Endometrium (tissue), 2 donors: Measurements from ENCODE around the gene ARHGAP30.
"Not testable (repeated sequence)": the region's sequence is repeated elsewhere in the genome, so short reads cannot be mapped to it uniquely, and the experiment has no call there.

Experiments
- FAIRE-seq: peaks from 2 replicates; lab custom pipeline; 2012; peaks lifted over from hg19 to GRCh38; lab: Jason Lieb, UNC
- donor health status: control.
- donor health status: control.

The ARHGAP30 gene

GRCh38 chr1:161039154-161039545, 30.5 kb downstream of the ARHGAP30 start:
- no peak for FAIRE-seq

GRCh38 chr1:161038523-161039153, 31.1 kb downstream of the ARHGAP30 start, which contains the start of gene TSTD1:
Gene TSTD1, minus strand, starts transcription at chr1:161038964. Its CDS starts 75 bp downstream, at chr1:161038889.
- FAIRE-seq = no peak

DNA sequence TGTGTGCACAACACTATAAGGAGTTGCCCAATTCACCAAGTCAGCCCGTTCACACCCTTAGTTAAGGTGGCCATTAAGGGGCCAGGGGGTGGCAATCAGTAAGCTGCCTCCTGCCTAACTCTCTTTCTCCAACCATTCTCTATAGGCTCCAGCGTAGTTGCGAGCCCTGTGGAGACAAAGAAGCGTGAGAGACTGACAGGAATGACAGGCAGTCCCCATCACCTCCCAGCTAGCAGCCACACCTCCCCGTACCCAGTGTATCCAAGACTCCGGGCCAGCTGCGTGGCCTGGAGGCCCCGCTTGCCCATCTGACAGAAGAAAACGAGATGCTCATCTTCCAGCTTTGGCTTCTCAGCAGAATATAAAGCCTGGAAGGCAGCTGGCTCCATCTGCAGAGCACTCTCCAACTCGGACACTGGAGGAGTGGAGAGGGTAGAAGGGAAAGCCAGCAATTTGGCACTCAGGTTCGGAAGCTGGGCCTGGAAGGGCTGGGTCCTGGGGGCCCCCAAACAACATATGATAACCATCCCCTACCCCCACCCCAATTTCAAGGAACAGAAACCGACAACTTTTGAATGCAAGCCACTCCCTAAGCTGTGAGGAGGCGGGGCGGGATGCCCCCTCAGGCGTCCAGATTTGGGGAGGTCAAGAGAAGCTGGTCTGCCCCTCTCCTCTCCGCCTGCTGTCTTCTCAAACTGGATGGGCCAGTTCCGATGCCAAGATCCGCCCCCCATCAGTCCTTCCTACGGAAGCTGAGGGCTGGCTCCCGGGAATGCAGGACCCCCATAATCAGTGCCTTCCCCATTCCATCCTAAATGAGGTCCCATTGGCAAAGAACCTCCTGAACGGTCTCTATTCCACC, 31.8 kb downstream of the ARHGAP30 start:
- FAIRE-seq = no peak

DNA sequence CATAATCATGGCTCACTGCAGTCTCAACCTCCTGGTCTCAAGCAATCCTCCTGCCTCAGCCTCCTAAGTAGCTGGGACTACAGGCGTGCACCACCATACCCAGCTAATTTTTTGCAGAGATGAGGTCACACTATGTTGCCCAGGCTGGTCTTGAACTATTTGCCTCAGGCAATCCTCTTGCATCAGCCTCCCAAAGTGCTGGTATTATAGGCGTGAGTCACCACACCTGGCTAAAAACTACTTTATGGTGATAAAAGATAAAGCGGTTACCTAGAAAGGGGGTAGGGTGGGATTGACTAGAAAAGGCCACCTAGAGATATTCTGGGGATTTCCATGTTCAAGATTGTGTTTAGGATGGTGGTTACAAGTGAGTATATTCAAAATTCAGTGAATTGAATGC, 35.9 kb downstream of the ARHGAP30 start:
- no peak for FAIRE-seq

GRCh38 chr1:161032409-161032808, 37.3 kb downstream of the ARHGAP30 start:
- no peak for FAIRE-seq

GRCh38 chr1:161031874-161032273, 37.8 kb downstream of the ARHGAP30 start:
- FAIRE-seq = no peak

- FAIRE-seq = not testable (repeated sequence)
These were observed 40.2 kb downstream of the ARHGAP30 start for GRCh38 chr1:161029466-161029865.

GRCh38 chr1:161026954-161027353, 42.7 kb downstream of the ARHGAP30 start:
- FAIRE-seq = not testable (repeated sequence)

- FAIRE-seq = not testable (repeated sequence)
These were observed 47.3 kb downstream of the ARHGAP30 start for GRCh38 chr1:161022432-161022831.

- FAIRE-seq = no peak
These were observed 47.7 kb downstream of the ARHGAP30 start for GRCh38 chr1:161021970-161022353.

DNA sequence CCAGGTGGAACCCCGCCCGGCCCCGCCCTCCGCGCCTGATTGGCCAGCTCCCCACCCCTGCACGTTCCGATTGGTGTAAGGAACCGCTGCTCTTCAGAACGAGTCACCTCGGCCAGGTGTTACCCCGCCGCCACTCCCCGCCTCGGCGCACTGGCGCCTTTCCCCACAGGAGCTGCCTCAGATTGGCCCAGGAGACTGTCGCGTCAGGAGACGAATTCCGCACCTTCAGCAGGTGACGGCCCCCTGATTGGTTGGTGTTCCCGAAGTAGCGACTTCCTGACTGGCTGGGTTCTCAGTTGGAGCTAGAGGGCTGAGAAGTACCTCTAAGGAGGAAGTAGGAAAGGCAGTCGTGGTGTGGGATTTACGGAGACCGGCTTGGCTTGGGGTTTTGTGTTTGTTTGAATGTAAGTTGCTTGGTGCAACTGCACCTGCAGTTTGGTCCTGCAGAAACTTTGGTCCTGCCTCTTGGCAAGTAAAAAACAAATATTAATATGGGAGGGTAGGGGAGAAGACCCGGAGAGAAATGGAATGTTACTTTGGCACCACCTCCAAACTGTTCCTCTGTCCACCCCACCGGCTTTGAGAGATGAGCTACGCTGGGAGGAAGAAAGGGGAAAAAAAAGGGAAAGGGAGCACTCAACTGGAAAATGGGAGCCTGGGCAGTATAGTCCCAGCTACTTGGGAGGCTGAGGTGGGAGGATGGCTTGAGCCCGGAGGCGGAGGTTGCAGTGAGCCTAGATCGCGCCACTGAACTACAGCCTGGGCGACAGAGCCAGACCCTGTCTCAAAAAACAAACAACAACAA, 48.3 kb downstream of the ARHGAP30 start:
- no peak for FAIRE-seq

GRCh38 chr1:161020509-161021164, 49.1 kb downstream of the ARHGAP30 start, which contains the start of gene F11R:
Gene F11R, minus strand, starts transcription at chr1:161021152. Its CDS starts 79 bp downstream, at chr1:161021073.
- no peak for FAIRE-seq

- FAIRE-seq = no peak
These were observed 49.8 kb downstream of the ARHGAP30 start for GRCh38 chr1:161019751-161020495.

- FAIRE-seq = not testable (repeated sequence)
These were observed 50.5 kb downstream of the ARHGAP30 start for GRCh38 chr1:161019111-161019660.

- no peak for FAIRE-seq
These were observed 51.1 kb downstream of the ARHGAP30 start for GRCh38 chr1:161018631-161018930.

DNA sequence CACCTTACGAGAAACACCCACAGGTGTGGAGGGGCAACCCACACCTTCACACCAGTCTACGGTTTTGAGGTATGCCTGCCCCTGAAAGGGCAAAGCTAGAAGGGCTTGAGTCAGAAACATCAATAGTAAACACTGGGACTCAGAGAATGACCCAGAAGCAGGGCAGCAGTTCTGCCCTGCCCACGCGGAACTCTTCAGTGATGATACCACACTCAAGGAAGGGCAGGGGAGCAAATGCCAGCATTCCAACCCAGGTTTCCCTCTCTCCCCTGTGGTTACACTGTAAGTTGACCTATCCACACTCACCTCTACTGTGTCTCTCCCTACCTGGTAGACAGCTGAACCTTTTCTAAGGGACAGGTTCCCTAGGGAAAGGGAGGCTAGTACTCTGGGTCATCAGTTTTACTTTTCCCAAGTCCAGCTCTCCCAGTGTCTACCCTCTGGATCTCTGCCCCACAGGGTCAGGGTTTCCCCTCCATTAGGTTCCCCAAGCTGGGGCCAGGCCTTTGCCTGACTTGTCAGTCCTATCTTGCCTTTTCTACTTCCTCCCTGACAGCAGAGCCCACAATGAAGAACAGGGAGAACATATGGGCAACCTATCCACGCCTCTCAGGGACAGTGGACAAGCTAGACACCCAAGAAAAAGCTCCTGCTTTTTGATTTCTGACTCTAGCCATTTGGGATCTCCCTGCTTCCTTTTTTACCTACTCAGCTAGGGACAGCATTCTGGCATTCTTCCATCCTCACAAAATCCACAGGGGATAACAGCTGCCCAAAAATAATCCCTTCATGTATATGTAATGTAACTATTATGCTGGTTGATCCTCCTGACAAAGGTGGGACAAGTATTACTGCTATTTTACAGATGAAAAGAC, 51.7 kb downstream of the ARHGAP30 start:
- no peak for FAIRE-seq

- FAIRE-seq = not testable (repeated sequence)
These were observed 52.5 kb downstream of the ARHGAP30 start for GRCh38 chr1:161017181-161017580.

DNA sequence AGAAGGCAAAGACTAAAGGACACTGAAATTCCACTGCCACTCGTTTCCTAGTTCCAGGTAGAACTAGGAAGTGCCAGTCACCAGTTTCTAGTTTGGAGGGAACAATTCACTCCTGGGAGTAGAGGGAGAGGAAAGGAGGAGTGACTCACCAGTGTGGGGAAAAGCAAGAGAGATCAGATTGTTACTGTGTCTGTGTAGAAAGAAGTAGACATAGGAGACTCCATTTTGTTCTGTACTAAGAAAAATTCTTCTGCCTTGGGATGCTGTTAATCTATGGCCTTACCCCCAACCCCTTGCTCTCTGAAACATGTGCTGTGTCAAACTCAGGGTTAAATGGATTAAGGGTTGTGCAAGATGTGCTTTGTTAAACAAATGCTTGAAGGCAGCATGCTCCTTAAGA, 53.0 kb downstream of the ARHGAP30 start:
- not testable (repeated sequence) for FAIRE-seq

GRCh38 chr1:161013488-161014230, 56.0 kb downstream of the ARHGAP30 start:
- no peak for FAIRE-seq
